Peyer's patch (tissue), 4 donors: Measurements from ENCODE around the gene ATG4D. TPM values are rescaled to one million over a fixed set of nuclear protein-coding genes. Genes with fewer than 3 reads are reported as not detected.
"Not testable (repeated sequence)": the region's sequence is repeated elsewhere in the genome, so short reads cannot be mapped to it uniquely, and the experiment has no call there.

Experiments used
- DNase-seq, 3 donors: peaks; one replicate each; pipeline ENCODE4 v3.0.0-alpha.2; 2017 to 2019
- H3K27ac ChIP-seq, 4 donors: fragments of 200-600 bp; sonication (generic); one replicate each; pipeline ENCODE4 v1.5.1; 2016 to 2019
- H3K27me3 ChIP-seq, 2 donors: fragments of 200-600 bp; sonication (generic); one replicate each; pipeline ENCODE4 v1.5.1; 2019
- H3K36me3 ChIP-seq, 3 donors: fragments of 200-600 bp; sonication (generic); one replicate each; pipeline ENCODE4 v1.5.1; 2016 to 2019
- H3K4me1 ChIP-seq, 4 donors: fragments of 200-600 bp; sonication (generic); one replicate each; pipeline ENCODE4 v1.5.1; 2016 to 2019
- H3K4me3 ChIP-seq, 4 donors: fragments of 200-600 bp; sonication (generic); 1 replicate in 3 of 4; 2 replicates in 1 of 4; pipeline ENCODE4 v1.5.1; 2016 to 2019; ENCODE audit warnings: mild to moderate bottlenecking in 1 of 4
- H3K9me3 ChIP-seq, 4 donors: fragments of 200-600 bp; sonication (generic); one replicate each; pipeline ENCODE4 v1.5.1; 2016 to 2019; ENCODE audit warnings: mild to moderate bottlenecking in 1 of 4
- CTCF ChIP-seq, 6 experiments: fragments of 450-650 bp in 4 of 6; fragments of 200-600 bp in 2 of 6; sonication (generic) in 1 of 6; IDR thresholded peaks; one replicate each; pipeline ENCODE4 v1.5.1; 2017 to 2019; ENCODE audit warnings: antibody characterized with exemption in 6 of 6, mild to moderate bottlenecking in 3 of 6, moderate library complexity in 1 of 6
- POLR2A ChIP-seq, 2 donors: fragments of 450-650 bp; IDR thresholded peaks; one replicate each; pipeline ENCODE4 v1.5.1; 2017; ENCODE audit warnings: antibody characterized with exemption in 2 of 2, mild to moderate bottlenecking in 2 of 2, moderate library complexity in 2 of 2
- total RNA-seq, 4 donors: library from RNA; depleted of rRNA; stranded (reverse); fragments of >200 nt; gene quantifications; one replicate each; pipeline ENCODE4 v1.1.0, GENCODE V29; 2016

Gene ATG4D
- total RNA-seq, 4 donors from 2014 or later = 36.3 to 169 (median 150) TPM

GRCh38 chr19:10521461-10522171, 22.1 kb upstream of the ATG4D start:
- peaks cover 0 to 23% (median 8%) of the 10 kb centered on the region in 4 donors for H3K4me1 ChIP-seq
- H3K4me3 ChIP-seq = no peak overlapping the region
- TF ChIP-seq POLR2A (IDR thresholded peaks at IDR 0.05) (no peak), CTCF (IDR thresholded peaks at IDR 0.05) (no peak)
- no peaks in the 10 kb centered on the region for H3K36me3 ChIP-seq
- no peak for DNase-seq
- H3K9me3 ChIP-seq = no peaks in the 10 kb centered on the region
- no peak overlapping the region for H3K27ac ChIP-seq
- H3K27me3 ChIP-seq = peaks cover 0 to 15% of the 10 kb centered on the region in 2 donors

DNA sequence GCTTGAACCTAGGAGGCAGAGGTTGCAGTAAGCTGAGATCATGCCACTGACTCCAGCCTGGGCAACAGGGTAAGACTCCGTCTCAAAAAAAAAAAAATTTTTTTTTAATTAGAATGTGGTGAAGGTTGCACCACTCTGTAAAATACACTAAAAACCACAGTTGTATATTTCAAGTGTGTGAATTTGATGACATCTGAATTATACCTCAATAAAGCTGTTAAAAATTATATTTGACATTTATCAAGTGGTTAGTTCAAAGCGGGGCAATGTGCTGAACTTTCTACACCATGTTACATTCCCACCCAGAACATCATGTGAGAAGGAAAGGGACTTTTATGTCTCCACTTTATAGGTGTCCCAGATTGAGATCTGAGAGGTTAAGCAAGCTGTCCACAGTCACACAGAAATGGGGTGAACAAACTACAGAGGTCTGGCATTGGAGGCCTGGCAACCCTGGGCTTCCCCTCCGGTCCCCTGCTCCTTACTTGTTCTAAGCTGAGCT, 20.5 kb upstream of the ATG4D start:
- TF ChIP-seq POLR2A (IDR thresholded peaks at IDR 0.05) (no peak), CTCF (IDR thresholded peaks at IDR 0.05) (no peak)
- peaks cover 0 to 5% of the 10 kb centered on the region in 2 donors for H3K27me3 ChIP-seq
- DNase-seq = no peak
- no peaks in the 10 kb centered on the region for H3K9me3 ChIP-seq
- no peak overlapping the region for H3K4me3 ChIP-seq
- no peak overlapping the region for H3K27ac ChIP-seq
- peaks cover 0 to 8% (median 4%) of the 10 kb centered on the region in 4 donors for H3K4me1 ChIP-seq
- H3K36me3 ChIP-seq = no peaks in the 10 kb centered on the region

DNA sequence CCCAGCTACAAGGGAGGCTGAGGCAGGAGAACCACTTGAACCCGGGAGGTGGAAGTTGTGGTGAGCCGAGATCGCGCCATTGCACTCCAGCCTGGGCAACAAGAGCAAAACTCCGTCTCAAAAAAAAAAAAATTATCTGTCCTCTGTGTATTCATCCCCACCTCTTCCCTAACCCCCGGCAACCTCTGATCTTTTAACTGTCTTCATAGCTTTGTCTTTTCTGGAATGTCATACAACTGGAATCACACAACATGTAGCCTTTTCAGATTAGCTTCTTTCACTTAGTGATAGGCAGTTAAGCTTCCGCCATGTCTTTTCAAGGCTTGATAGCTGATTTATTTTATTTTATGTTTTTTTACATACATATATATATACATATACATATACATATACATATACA, 18.1 kb upstream of the ATG4D start:
- no peak overlapping the region for H3K4me3 ChIP-seq
- H3K4me1 ChIP-seq = no peaks in the 10 kb centered on the region
- no peaks in the 10 kb centered on the region for H3K9me3 ChIP-seq
- no peaks in the 10 kb centered on the region for H3K27me3 ChIP-seq
- no peak overlapping the region for H3K27ac ChIP-seq
- TF ChIP-seq CTCF (IDR thresholded peaks at IDR 0.05) = no peak
- TF ChIP-seq POLR2A (IDR thresholded peaks at IDR 0.05) = no peak
- H3K36me3 ChIP-seq = no peaks in the 10 kb centered on the region
- DNase-seq = no peak

GRCh38 chr19:10526887-10527286, 16.8 kb upstream of the ATG4D start:
- H3K27ac ChIP-seq, H3K9me3 ChIP-seq, H3K4me3 ChIP-seq, H3K4me1 ChIP-seq, H3K36me3 ChIP-seq, DNase-seq, H3K27me3 ChIP-seq: not testable (repeated sequence)

DNA sequence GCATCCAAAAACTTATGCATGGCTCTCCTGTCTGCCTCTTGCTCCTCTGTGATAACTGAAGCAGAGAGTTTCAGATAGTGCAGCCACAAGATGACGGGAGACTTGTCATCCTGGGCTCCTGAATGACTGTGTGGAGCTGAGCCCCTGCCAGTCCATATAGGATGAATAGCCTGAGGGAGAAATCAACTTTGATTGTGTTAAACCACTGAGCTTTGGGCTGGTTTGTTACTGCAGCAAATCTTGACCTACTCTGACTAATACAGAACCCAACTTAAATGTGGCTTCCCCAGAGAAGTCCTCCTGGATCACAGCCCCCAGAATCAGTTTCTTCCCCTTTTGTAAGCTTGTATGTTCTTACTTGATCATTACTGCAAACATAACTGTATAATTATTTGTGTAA, 11.2 kb upstream of the ATG4D start:
- TF ChIP-seq POLR2A (IDR thresholded peaks at IDR 0.05) (no peak), CTCF (IDR thresholded peaks at IDR 0.05) (no peak)
- no peak overlapping the region for H3K27ac ChIP-seq
- no peaks in the 10 kb centered on the region for H3K4me1 ChIP-seq
- no peaks in the 10 kb centered on the region for H3K9me3 ChIP-seq
- H3K27me3 ChIP-seq = no peaks in the 10 kb centered on the region
- H3K36me3 ChIP-seq = no peaks in the 10 kb centered on the region
- no peak for DNase-seq
- no peak overlapping the region for H3K4me3 ChIP-seq

GRCh38 chr19:10533646-10534386, 9.9 kb upstream of the ATG4D start:
- no peak for DNase-seq
- TF ChIP-seq CTCF (IDR thresholded peaks at IDR 0.05) (no peak), POLR2A (IDR thresholded peaks at IDR 0.05) (no peak)
- H3K9me3 ChIP-seq = no peaks in the 10 kb centered on the region
- H3K4me3 ChIP-seq = no peak overlapping the region
- H3K36me3 ChIP-seq = no peaks in the 10 kb centered on the region
- H3K4me1 ChIP-seq = no peaks in the 10 kb centered on the region
- H3K27ac ChIP-seq = peak overlapping the region in 1 of 4 donors; percentile 42
- H3K27me3 ChIP-seq = no peaks in the 10 kb centered on the region
